A204.1 (cell line): Measurements from ENCODE around the gene EPHA4.

Experiments used
- FAIRE-seq: peaks from 2 replicates; lab custom pipeline; 2012; peaks lifted over from hg19 to GRCh38; lab: Jason Lieb, UNC

The EPHA4 gene

DNA sequence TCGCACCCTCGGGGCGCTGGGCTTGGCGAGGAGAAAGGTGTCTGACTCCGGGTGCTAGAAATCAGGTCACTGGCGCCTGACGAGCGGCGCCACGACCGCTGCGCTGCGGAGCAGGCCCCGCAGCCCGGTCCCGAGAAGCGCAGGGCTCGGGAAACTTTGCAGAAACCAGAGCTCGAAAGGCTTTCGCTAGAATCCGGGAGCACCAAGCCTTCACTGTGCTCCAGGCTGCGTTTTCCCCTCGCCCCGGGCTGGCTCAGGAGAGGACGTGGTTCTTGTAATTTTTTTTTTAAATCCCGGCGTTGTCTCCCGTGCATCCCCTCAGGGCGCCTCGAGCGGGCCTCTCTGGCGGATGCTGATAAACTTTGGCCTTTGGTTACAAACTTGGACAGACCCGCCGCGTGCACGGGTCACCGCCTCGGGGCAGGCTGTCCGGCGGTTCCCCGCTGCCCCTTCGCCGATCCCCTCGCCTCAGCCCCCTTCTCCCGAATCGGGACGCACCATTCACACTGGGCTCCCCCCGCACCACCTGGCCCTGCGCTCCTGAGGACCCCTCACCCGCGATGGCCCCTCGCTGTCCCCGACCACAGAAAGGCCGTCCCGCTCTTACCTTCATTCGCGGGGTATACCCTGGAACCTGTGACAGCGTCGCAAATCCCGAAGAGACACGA lies 419 bp downstream of the EPHA4 start:
- FAIRE-seq, result no peak

DNA sequence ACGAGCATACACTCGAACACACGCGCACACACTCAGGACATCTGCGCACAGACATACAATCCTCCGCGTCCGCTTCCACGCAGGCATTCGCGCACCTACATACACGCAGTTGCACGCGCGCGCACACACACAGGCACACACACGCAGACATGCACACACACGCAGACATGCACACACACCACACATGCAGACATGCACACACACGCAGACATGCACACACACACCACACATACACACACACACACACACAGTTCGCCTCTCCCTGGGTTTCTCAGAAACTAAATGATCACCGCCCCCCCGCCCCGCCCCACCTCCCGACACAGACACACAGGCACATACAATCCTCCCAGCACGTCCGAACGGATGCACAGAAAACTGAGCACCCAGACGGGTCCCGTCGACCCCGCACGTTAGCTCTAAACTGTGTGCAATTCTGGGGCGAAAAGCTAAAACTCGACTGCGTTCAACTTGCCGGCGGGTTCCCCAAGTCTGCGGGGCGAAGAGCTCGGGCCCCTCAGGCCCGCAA lies 1.0 kb downstream of the EPHA4 start:
- FAIRE-seq, result no peak

GRCh38 chr2:221570321-221570935 lies 1.7 kb downstream of the EPHA4 start:
- FAIRE-seq, result no peak

GRCh38 chr2:221569871-221570270 lies 2.2 kb downstream of the EPHA4 start:
- FAIRE-seq, result no peak

- no peak for FAIRE-seq
These were observed 2.7 kb downstream of the EPHA4 start for GRCh38 chr2:221569425-221569845.

DNA sequence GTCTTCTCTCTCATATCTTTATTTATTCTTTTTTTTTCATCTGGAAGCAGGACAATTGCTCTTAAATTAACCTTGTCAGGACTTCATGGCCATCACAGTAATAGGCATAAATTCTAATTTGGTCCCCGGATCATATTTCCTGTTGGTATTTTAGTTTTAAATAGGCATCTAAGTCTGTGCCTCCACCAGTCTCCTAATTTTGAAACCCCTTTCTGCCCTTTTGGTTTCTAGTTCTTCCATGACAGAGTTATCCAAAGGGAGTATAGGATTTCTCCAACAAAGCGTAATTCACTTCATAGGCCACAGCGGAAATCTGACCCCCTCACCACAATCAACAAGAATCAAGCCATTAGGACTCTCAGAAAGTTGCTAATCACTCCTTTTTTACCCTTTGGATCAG lies 3.8 kb downstream of the EPHA4 start:
- FAIRE-seq, result no peak

DNA sequence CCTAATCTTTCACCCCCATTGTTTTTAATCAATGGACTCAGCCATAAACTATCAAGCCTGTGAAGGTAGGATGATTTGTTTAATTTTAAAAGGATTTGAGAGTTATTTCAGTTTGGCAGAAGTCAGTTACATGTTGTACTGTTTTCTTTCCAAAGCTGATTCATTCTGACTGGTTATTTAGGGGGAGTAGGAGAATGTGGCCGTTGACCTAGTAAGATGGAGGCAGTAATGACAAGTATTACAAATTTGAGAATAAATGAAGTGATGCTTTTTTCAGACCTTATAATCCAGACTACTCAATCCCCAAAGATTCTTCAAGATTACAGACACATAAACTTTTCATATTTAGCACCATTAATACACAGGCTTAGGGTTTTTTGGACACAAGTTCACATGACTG lies 4.3 kb downstream of the EPHA4 start:
- no peak for FAIRE-seq

GRCh38 chr2:221567231-221567760 lies 4.8 kb downstream of the EPHA4 start:
- FAIRE-seq, result no peak

DNA sequence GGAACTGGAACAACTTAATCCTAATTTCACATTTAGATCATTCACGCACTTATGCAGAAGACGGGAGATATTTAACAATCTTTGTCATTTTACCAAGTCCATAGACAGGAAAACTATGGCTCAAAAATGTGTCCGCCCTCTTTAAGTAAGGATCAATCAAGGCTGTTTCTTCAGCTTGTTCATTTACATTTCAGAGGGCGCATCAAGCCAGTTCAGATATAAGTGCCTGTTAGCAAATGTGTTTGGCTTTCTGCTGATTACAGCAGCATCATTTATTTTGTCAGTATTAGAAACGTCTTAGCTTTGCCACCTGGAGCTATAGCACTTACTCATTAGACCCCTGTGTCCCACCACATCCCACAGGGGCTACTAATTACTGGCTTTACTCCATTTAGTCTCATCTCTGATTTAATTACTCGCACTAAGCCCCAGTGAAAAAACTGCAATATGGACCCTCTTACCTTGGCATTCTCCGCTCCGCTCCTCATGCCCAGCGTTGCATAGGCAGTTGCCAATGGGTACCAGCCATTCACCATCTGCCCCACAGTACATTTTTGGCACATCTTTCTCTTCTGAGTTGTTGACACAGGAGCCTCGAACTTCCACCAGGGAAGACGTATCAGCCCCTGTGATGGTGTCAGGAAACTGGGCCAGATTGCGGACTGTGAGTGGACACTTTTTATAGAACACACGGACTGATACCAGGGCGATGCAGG lies 8.7 kb downstream of the EPHA4 start:
- no peak for FAIRE-seq

GRCh38 chr2:221562226-221562625 lies 9.9 kb downstream of the EPHA4 start:
- FAIRE-seq, result no peak

DNA sequence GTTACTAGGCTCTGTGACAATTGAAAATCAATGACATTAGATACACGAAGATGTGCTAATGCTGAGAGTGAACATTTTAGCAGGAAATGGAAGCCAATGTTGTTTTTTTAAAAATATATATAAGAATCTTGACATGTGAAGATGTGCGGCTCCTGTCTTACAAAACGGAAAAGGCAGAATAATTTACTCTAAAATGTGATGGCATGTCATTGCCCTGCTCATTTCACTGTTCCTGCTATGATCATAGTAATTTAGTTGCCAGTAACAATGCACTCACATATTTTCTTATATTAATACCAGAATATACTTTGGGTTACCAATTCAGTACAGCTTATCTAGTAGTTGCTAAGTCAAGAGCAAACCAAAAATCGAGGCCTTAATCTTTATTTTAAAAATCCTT lies 10.3 kb downstream of the EPHA4 start:
- no peak for FAIRE-seq

- no peak for FAIRE-seq
These were observed 12.1 kb downstream of the EPHA4 start for GRCh38 chr2:221559991-221560390.

- FAIRE-seq, result no peak
These were observed 14.0 kb downstream of the EPHA4 start for GRCh38 chr2:221558107-221558506.

DNA sequence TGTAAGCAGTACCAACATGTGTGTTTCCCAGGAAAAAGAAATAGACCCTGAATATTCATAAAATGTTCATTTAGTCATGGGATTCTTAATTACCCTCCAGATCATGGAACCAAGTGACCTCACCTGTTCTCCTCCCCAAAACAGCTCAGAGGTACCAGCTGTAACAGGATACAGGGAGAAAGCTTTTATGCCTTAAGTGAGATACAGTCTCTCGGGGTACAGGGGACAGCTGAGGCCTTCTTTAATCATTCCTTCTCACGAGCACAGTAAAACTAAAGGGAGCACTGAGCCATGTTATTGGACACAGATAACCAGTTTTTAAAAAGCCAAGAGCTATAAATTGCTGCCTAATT lies 16.6 kb downstream of the EPHA4 start:
- FAIRE-seq, result no peak

DNA sequence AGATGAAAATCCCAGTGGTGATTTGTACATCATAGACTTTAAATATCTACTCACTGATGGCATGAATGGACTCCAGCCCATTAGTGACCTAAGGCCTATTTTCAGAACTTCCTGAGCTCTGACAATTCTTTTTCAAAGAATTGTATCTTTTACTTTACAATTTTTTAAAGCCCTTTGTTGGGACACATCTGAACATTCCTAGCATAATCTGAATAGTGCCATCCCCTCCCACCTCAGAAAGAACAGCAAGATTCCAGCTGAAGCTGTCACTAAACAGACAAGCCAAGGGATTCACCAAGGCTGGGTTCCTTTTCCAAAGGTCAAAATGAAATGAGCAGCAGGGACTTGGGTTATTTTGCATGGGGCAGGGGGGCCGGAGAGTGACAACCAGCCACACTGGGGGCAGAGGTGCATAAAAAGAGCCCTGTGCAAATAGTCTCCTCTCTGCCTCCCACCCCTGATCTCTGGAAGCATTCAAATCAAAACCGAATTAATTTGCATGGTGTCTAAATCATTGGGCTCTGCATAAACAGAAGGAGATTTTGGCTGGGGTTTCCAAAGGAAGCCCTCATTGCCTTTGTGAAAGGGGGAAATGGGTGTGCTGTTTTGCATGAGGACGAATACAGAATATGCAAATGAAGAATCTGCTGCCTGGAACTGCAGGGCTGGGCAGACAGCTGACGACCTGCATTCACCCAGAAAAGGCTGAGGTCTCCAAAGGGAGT lies 17.2 kb downstream of the EPHA4 start:
- FAIRE-seq, result no peak

- FAIRE-seq, result no peak
These were observed 18.8 kb downstream of the EPHA4 start for GRCh38 chr2:221553333-221553732.

DNA sequence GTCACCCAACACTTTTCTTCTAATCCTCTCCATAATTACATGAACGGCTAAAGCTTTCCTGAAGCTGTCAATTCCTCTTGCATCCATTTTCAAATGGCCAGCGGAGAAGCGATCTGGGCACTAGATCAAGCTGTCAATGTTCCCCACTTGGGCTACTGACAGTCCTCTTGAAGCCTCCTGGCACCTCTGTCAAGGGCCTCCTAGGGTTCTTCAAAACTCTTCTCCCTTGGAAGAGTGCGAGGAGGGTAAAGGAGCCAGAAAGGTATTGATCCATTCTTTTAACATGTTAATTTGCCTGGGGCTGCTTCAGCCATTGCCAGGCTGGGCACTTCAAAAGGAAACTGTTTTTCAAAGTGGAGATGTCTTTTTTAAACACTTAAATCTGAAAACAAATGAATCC lies 19.8 kb downstream of the EPHA4 start:
- no peak for FAIRE-seq

DNA sequence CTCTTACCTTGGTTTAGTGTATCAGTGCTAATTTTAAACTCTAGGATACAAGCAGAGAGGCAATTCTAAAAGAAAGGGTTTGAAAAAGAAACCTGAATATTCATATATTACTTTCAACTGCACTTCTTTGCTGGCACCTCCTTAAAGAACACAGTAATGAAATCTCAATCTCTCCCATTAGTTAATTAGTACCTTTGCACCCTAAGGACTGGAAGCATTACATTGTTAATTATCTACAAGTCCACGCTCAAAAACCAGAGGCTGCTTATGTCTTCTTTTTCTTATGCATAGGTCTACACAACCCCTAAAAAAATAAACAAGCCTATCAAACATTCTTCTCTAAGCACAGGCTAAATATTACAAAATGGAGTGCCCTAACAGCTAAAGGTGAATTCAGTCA lies 20.2 kb downstream of the EPHA4 start:
- FAIRE-seq, result no peak

- FAIRE-seq, result no peak
These were observed 23.0 kb downstream of the EPHA4 start for GRCh38 chr2:221549143-221549542.

GRCh38 chr2:221546505-221547225 lies 25.4 kb downstream of the EPHA4 start:
- no peak for FAIRE-seq

GRCh38 chr2:221541131-221541735 lies 30.9 kb downstream of the EPHA4 start:
- no peak for FAIRE-seq
